ENCODE results near the gene ANKRD44. TPM values are rescaled to one million over a fixed set of nuclear protein-coding genes. Genes with fewer than 3 reads are reported as not detected.

ANKRD44 gene
- total and polyA plus RNA-seq, 2 of the 8 experiments (the other 6 are each of a cell fraction or from before 2014, with no cell fraction given) = 1.2 to 1.3 TPM

- TF ChIP-seq SUZ12 (IDR thresholded peaks at IDR 0.05; ENCODE audit: low read length) (no peak), BACH1 (IDR thresholded peaks at IDR 0.05; ENCODE audit: low read length) (no peak), ASH2L (IDR thresholded peaks at IDR 0.05; ENCODE audit: low read length) (no peak)
Measured at GRCh38 chr2:197237291-197238042, 73.1 kb downstream of the ANKRD44 start (continued).

Data from H1 (cell line).